Posterior vena cava (tissue), 2 donors: ENCODE measurements around the gene PHETA2. TPM values are rescaled to one million over a fixed set of nuclear protein-coding genes. Genes with fewer than 3 reads are reported as not detected.
"Not testable (repeated sequence)": the region's sequence is repeated elsewhere in the genome, so short reads cannot be mapped to it uniquely, and the experiment has no call there.

ENCODE experiments used
- DNase-seq: peaks from one replicate; pipeline ENCODE4 v3.0.0-alpha.2; 2020; ENCODE audit warnings: low spot score
- intact Hi-C, 2 donors: fragments of 100-400 bp; cut with DNase I; formaldehyde crosslinking; loops; one replicate each; pipeline versions ENCODE4 v1.14.1 to v1.14.2; 2022 to 2023
- total RNA-seq, 2 donors: library from RNA; stranded (reverse); fragmentation: NEBNext Ultra II Directional; extraction: Animal tissue kit (Norgen Biotek cat#: 25700); gene quantifications; one replicate each; pipeline ENCODE4 v1.2.1, GENCODE V29; 2021
- donor health status: DM: yes; HTN: yes; CAD: no.
- donor health status: DM: yes; HTN: yes; CAD: no.

Gene PHETA2
- total RNA-seq, 2 donors from 2014 or later, result 15.2 to 17.3 TPM

- no peak for DNase-seq
- intact Hi-C loops, result loop anchor here in 1 of 2 donors (10.0 kb wide), 1 partner anchor 83 kb away; no protein-coding TSS in a partner anchor
These were observed 6.3 kb upstream of the PHETA2 start for GRCh38 chr22:42067671-42068251.

DNA sequence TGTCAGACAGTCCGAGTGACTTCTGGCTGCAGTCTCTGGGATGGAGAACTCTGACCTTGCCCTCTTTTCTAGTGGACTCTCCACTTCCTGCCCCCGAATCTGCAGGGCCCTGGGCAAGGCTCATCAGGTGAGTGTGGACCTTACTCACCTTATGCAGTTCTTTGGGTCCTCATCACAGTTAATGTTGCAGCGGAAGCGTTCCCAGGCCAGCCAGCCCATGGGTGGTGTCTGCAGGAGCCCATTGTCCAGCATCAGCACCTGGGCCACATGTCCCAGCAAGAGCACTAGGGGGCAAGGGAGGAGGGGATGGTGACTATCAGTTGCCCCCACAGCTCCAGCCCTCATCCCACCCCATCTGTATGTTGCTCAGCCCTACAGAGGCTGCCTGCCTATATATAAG is 5.8 kb upstream of the PHETA2 start:
- no peak for DNase-seq
- intact Hi-C loops, result loop anchor here in 1 of 2 donors (10.0 kb wide), 1 partner anchor 83 kb away; no protein-coding TSS in a partner anchor

GRCh38 chr22:42069801-42070516 is 4.1 kb upstream of the PHETA2 start:
- no peak for DNase-seq
- intact Hi-C loops, result loop anchor here in 1 of 2 donors (10.0 kb wide), 1 partner anchor 85 kb away; no protein-coding TSS in a partner anchor

GRCh38 chr22:42070517-42071422 is 3.3 kb upstream of the PHETA2 start, which contains the start of gene NAGA:
TSS of gene NAGA (minus strand) at chr22:42070812. CDS start at chr22:42070297, 515 bp downstream.
- peak; percentile 98 for DNase-seq
- intact Hi-C loops, result no loop called here

GRCh38 chr22:42071508-42071907 is 2.5 kb upstream of the PHETA2 start:
- DNase-seq, intact Hi-C loops: not testable (repeated sequence)

DNA sequence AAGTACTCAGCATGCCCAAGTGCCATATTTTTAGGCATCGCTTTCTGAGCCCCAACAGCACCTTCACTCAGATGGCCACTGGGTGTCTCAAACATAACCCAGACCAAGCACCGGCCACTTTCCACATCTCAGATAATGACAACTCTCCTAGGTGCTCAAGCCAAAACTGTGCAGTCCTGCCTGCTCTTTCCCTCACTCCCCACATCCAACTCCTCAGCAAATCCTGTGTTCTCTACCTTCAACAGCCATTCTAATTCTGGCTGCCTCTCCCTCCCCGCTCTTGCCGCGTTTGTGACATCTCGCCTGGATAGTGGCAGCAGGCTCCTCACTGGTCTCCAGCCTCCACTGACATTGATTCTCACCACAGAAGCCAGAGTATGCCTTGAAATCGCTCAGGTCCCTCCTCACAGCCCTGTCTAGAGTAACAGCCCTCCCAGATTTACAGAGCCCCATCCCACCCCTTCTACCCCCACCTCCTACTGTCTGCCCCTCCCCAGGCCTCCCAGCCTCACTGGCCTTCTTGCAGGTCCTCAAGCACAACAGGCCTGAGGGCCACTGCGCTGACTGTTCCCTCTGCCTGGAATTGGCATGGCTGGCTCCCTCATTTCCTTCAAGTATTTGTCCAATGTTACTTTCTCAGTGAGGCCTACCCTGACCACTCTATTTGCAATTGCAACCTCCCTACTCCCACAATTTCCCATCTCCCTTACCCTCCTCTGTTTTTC is 1.3 kb upstream of the PHETA2 start:
- DNase-seq, result no peak
- intact Hi-C loops, result no loop called here

DNA sequence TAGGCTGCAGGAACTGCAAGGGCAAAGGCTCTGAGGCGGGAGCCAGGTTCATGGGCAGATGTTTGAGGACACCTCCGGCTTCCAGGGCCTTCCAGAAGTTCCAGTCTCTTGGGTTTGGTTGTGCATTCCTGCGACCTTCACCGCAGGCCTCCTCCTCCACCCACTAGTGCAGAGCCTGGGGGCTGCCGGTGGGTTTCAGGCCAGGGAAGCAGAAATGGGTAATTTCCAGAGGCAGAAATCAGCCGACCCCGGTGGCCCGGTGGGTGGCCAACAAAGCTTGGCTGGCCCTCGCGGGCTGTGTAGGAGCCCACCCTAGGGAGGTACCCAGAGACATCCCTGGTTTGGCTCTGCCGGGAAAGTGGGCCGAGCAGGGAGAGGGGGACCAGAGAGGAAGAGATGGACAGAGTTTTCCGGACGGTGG is 417 bp upstream of the PHETA2 start:
- no peak for DNase-seq
- intact Hi-C loops, result no loop called here

DNA sequence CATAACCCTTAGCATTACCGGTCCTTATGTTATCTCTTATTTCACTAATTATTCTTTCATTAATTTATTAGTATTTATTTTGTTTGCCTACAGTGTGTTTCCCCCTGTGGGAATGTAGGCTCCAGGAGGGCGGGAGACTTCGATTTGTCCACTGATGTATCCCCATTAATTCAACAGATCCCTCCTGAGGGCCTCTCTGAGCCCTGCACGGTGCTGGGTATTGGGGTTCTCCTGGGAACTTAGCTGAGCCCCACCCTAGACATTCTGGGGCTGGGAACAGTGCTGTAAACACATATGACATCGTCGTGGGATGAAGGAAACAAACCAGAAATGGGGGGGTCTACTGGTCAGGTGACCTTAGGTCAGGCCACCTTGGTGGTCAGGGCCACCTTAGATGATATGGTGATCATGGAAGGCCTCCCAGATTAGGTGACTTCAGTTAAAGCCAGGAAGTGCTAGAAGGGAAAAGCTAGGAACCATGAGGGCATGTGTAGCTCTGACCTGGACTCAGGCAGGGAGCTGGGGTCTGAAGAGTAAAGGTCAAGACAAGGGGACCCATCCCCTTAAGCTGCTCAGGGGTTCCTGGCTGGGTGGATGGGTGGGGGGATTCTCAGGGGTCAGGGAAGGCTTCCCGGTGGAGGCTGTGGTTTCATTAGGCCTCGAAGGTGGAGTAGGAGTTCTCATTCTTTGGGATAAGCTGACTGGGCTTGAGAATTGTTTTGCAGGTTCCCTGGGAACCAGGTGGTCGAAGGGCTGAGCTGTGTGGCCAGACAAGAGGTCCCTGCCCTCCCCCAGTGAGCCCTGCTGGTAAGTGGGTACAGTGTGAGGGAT is 1.0 kb downstream of the PHETA2 start:
- no peak for DNase-seq
- intact Hi-C loops, result no loop called here

DNA sequence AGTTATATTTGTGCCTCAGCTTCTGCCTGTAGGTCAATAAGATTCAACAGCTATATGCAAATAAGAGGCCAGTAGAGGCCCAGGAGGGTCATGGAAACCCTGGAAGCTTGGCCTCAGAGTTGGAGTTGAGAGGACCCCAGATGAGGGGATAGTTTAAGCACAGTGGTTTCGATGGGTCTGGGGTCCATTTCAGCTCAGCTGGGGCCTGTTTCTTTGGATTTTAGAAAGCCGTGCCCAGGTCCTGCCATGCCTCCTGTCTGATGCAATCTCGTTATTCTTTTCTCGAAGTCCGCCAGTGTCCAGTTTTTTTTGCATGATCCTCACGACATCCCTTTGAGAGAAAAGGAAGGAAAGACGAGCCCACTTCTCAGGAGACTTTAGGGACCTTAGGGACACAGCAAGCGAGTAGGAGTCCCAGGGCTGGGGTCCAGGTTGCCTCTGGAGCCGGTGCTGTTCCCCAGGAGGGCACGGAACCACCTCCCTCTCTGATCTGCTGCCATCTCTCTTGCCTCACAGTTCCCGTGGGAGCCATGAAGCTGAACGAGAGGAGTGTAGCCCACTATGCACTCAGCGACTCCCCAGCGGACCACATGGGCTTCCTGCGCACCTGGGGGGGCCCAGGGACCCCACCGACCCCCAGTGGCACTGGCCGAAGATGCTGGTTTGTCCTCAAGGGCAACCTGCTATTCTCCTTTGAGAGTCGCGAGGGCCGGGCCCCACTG is 2.9 kb downstream of the PHETA2 start:
- intact Hi-C loops, result no loop called here
- DNase-seq, result no peak

DNA sequence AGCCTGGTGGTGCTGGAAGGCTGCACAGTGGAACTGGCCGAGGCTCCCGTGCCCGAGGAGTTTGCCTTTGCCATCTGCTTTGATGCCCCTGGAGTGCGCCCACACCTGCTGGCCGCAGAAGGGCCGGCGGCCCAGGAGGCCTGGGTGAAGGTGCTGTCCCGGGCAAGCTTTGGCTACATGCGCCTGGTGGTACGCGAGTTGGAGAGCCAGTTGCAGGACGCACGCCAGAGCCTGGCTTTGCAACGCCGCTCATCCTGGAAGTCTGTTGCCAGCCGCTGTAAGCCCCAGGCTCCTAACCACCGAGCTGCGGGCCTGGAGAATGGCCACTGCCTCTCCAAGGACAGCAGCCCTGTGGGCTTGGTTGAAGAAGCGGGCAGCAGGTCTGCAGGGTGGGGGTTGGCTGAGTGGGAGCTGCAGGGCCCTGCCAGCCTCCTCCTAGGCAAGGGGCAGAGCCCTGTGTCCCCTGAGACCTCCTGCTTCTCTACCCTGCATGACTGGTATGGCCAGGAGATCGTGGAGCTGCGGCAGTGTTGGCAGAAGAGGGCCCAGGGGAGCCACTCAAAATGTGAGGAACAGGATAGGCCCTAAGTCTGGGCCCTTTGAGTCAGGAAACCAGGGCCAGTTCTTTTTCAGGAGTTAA is 3.6 kb downstream of the PHETA2 start:
- intact Hi-C loops, result no loop called here
- peak; percentile 83 for DNase-seq

DNA sequence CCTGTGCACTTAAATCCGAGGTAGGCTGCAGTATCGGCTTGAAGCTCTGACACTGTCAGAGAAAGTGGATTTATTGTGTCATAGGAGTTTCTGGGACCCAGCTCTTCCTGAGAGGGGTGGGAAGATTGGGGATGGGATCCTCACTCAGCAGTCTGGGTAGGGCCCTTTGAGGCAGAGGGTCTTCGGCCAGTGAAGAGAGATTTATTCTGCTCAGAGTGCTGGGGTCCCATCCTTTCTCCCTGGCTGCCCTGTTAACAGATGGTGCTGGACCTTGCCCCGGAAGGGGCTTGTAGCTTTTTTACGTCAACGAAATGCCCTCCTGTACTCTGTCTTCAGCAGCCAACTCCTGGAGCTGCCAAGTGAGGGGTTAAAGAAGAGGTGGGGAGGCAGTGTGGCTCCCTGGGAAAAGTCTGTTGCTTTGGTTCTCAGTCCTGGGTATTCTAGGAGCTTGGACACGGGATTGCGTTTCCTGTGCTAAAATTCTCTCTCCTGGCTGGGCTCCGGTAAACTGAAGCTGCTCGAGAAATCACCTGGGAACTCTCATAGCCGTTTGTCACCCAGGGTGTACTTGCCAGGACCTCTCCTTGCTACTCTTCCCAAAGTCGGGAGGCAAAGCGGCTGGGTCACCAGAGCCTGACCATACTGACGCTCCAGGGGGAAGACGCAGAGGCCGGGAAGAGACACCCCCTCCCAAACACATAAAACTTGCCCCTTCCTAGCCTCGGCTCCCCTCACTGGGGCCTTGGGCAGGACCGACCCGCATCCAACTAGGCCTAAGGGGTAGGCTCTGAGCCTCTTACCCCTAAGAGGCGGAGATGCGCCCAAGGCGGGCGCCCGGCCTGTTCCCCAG is 4.6 kb downstream of the PHETA2 start:
- intact Hi-C loops, result no loop called here
- no peak for DNase-seq

GRCh38 chr22:42079319-42080251 is 5.5 kb downstream of the PHETA2 start, which contains the start of gene SMDT1:
TSS of gene SMDT1 (plus strand) at chr22:42079700. CDS start at chr22:42079769, 69 bp downstream.
- intact Hi-C loops, result no loop called here

GRCh38 chr22:42080287-42080686 is 6.2 kb downstream of the PHETA2 start:
- intact Hi-C loops, result no loop called here
- no peak for DNase-seq

More at GRCh38 chr22:42079319-42080251, 5.5 kb downstream of the PHETA2 start, which contains the start of gene SMDT1:
- DNase-seq, result peak; percentile 100

DNA sequence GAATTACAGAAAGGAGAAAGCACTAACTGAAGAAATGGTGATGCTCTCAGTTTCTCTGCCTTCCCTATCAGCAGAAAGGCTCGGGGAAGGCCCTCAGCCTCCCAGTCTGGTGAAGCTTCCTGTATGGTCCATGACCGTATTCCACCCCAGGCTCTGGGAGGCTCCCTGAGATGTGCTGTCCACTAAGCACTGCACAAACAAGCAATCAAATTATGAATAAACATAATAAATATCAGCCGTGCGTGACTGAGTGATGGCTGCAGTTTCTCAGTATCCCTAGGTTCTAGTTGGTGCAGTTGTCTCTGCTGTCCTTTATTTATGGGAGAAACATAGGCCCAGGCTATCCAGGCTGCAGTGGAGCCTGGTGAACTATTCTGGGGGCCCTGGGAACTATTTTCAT is 9.1 kb downstream of the PHETA2 start:
- DNase-seq, result no peak
- intact Hi-C loops, result no loop called here

DNA sequence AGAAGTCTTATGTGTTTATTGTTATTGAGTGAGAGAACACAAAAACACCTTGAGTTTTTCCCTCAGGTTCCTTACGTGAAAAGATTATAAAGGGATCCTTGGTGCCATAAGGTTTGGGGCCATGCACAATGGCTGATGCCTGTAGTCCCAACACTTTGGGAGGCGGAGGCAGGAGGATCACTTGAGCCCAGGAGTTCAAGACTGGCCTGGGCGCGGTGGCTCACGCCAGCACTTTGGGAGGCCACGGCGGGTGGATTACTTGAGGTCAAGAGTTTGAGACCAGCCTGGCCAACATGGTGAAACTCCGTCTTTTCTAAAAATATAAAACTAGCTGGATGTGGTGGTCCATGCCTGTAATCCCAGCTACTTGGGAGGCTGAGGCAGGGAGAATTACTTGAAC is 10.8 kb downstream of the PHETA2 start:
- DNase-seq, result no peak
- intact Hi-C loops, result no loop called here
